VCaP (cell line): ENCODE measurements around the gene JMJD1C.
"Not testable (repeated sequence)": the region's sequence is repeated elsewhere in the genome, so short reads cannot be mapped to it uniquely, and the experiment has no call there.

Experiments used
- H3K27ac ChIP-seq: fragments of 450-650 bp; 2 replicates; pipeline ENCODE4 v1.5.1; 2017
- TF ChIP-seq, protein P1 (sequence below): fragments of 450-650 bp; conservative IDR thresholded peaks from 2 replicates; pipeline ENCODE4 v1.5.1; 2017; ENCODE audit warnings: mild to moderate bottlenecking, moderate library complexity

Gene JMJD1C

GRCh38 chr10:63348245-63348850 lies 117.4 kb downstream of the JMJD1C start:
- TF ChIP-seq, protein P1, sequence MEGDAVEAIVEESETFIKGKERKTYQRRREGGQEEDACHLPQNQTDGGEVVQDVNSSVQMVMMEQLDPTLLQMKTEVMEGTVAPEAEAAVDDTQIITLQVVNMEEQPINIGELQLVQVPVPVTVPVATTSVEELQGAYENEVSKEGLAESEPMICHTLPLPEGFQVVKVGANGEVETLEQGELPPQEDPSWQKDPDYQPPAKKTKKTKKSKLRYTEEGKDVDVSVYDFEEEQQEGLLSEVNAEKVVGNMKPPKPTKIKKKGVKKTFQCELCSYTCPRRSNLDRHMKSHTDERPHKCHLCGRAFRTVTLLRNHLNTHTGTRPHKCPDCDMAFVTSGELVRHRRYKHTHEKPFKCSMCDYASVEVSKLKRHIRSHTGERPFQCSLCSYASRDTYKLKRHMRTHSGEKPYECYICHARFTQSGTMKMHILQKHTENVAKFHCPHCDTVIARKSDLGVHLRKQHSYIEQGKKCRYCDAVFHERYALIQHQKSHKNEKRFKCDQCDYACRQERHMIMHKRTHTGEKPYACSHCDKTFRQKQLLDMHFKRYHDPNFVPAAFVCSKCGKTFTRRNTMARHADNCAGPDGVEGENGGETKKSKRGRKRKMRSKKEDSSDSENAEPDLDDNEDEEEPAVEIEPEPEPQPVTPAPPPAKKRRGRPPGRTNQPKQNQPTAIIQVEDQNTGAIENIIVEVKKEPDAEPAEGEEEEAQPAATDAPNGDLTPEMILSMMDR, result no peak
- H3K27ac ChIP-seq, result no peak overlapping the region

GRCh38 chr10:63346015-63346441 lies 119.7 kb downstream of the JMJD1C start:
- TF ChIP-seq, protein P1, result no peak
- H3K27ac ChIP-seq, result no peak overlapping the region

GRCh38 chr10:63344269-63344668 lies 121.5 kb downstream of the JMJD1C start:
- H3K27ac ChIP-seq, result no peak overlapping the region
- TF ChIP-seq, protein P1, result no peak

DNA sequence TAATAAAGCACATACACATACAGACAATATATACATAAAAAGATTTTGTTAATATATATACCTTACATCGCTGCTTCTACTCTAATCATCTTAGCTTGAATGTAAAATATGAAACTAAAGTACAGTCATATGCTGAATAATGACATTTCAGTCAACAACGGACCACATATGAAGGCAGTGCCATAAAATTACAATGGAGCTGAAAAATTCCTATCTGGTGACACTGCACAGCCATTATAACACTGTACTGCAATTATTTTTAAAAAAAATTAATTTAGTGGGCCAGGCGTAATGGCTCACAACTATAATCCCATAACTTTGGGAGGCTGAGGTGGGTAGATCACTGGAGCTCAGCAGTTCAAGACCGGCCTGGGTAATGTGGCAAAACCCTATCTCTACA lies 122.3 kb downstream of the JMJD1C start:
- TF ChIP-seq, protein P1, result no peak
- no peak overlapping the region for H3K27ac ChIP-seq

- H3K27ac ChIP-seq, result not testable (repeated sequence)
These were observed 126.1 kb downstream of the JMJD1C start for GRCh38 chr10:63339640-63340039.

- TF ChIP-seq, protein P1, result no peak
- no peak overlapping the region for H3K27ac ChIP-seq
These were observed 128.1 kb downstream of the JMJD1C start for GRCh38 chr10:63337455-63338251.

GRCh38 chr10:63331586-63331985 lies 134.2 kb downstream of the JMJD1C start:
- TF ChIP-seq, protein P1, result no peak
- H3K27ac ChIP-seq, result no peak overlapping the region

- no peak overlapping the region for H3K27ac ChIP-seq
- TF ChIP-seq, protein P1, result no peak
These were observed 141.3 kb downstream of the JMJD1C start for GRCh38 chr10:63324495-63324854.
